Gastrocnemius medialis (tissue), 4 donors: Measurements from ENCODE around the gene DRAM1. TPM values are rescaled to one million over a fixed set of nuclear protein-coding genes. Genes with fewer than 3 reads are reported as not detected.
"Not testable (repeated sequence)": the region's sequence is repeated elsewhere in the genome, so short reads cannot be mapped to it uniquely, and the experiment has no call there.

ENCODE experiments used
- ATAC-seq, 2 donors: fragments of 150-250 bp; one replicate each; pipeline ENCODE4 v1.9.1; 2016
- DNase-seq, 2 donors: peaks; one replicate each; pipeline ENCODE4 v3.0.0-alpha.2; 2019
- H3K27ac ChIP-seq, 4 donors: fragments of 200-600 bp; sonication (generic); 1 replicate in 1 of 4; 2 replicates in 3 of 4; pipeline ENCODE4 v1.5.1; 2016 to 2018; ENCODE audit warnings: mild to moderate bottlenecking in 2 of 4, moderate library complexity in 1 of 4
- H3K27me3 ChIP-seq, 3 donors: fragments of 200-600 bp; sonication (generic) in 2 of 3; 1 replicate in 1 of 3; 2 replicates in 2 of 3; pipeline versions ENCODE4 v1.5.1 to v1.6.0; 2016 to 2019; ENCODE audit warnings: mild to moderate bottlenecking in 1 of 3, moderate library complexity in 1 of 3
- H3K36me3 ChIP-seq, 2 donors: fragments of 200-600 bp; sonication (generic) in 1 of 2; one replicate each; pipeline ENCODE4 v1.5.1; 2017 to 2018
- H3K4me1 ChIP-seq, 2 donors: fragments of 200-600 bp; sonication (generic) in 1 of 2; one replicate each; pipeline ENCODE4 v1.5.1; 2016 to 2017; ENCODE audit warnings: mild to moderate bottlenecking in 2 of 2
- H3K4me3 ChIP-seq, 4 donors: fragments of 200-600 bp; sonication (generic) in 3 of 4; 1 replicate in 1 of 4; 2 replicates in 3 of 4; pipeline ENCODE4 v1.5.1; 2016 to 2019; ENCODE audit warnings: mild to moderate bottlenecking in 2 of 4
- H3K9me3 ChIP-seq, 3 donors: fragments of 200-600 bp; sonication (generic) in 2 of 3; 1 replicate in 1 of 3; 2 replicates in 2 of 3; pipeline ENCODE4 v1.5.1; 2016 to 2019
- POLR2A ChIP-seq, 2 donors: fragments of 450-650 bp; IDR thresholded peaks; one replicate each; pipeline ENCODE4 v1.6.1; 2017; ENCODE audit warnings: antibody characterized with exemption in 2 of 2, mild to moderate bottlenecking in 2 of 2, moderate library complexity in 2 of 2
- in situ Hi-C, 4 donors: fragments of 200-750 bp; cut with MboI; loops; one replicate each; pipeline versions ENCODE4 v1.15.0 to v1.8.0; 2017; ENCODE audit warnings: low sequenced_read_pairs in 4 of 4
- intact Hi-C: fragments of 100-400 bp; cut with DNase I; formaldehyde crosslinking; loops from one replicate; pipeline ENCODE4 v1.15.1; 2023; ENCODE audit warnings: low total_unique reads
- total RNA-seq, 4 donors: library from RNA; depleted of rRNA; stranded (reverse); fragments of >200 nt; gene quantifications; one replicate each; pipeline versions ENCODE4 v1.1.0 to v1.2.3, GENCODE V29; 2016
- TF ChIP-seq, protein P1 (sequence below), 5 experiments: fragments of 450-650 bp in 3 of 5; fragments of 200-600 bp in 2 of 5; sonication (generic) in 2 of 5; IDR thresholded peaks in 4 of 5; conservative IDR thresholded peaks in 1 of 5; 1 replicate in 4 of 5; 2 replicates in 1 of 5; pipeline ENCODE4 v1.5.1; 2016 to 2019; ENCODE audit warnings: antibody characterized with exemption in 5 of 5, mild to moderate bottlenecking in 3 of 5, moderate library complexity in 3 of 5

Gene DRAM1
- total RNA-seq, 4 donors from 2014 or later, result 2.9 to 7.2 (median 4.1) TPM

DNA sequence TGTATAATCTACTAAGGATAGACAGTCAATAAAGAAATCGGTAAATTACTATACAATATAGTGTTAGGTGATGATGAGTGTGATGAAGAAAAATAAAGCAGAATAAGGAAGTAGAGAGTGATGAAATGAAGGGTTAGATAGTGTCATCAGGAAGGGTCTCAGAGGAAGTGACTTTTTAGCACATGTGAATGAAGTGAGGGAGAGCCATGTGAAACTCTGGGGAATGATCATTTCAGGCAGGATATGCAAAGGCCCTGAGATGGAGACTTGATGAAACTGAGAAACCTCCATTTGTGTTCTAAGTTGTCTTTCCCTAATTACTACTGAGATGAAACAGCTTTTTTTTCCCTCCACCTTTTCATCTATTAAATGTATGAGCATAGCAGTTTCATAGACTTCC is 27.2 kb upstream of the DRAM1 start:
- in situ Hi-C loops (no loop called here), intact Hi-C loops (no loop called here)
- Histone ChIP-seq H3K4me1 (no peaks in the 10 kb centered on the region), H3K4me3 (no peak overlapping the region), H3K9me3 (no peaks in the 10 kb centered on the region), H3K27ac (no peak overlapping the region), H3K27me3 (no peaks in the 10 kb centered on the region), H3K36me3 (no peaks in the 10 kb centered on the region)
- TF ChIP-seq, protein P1, sequence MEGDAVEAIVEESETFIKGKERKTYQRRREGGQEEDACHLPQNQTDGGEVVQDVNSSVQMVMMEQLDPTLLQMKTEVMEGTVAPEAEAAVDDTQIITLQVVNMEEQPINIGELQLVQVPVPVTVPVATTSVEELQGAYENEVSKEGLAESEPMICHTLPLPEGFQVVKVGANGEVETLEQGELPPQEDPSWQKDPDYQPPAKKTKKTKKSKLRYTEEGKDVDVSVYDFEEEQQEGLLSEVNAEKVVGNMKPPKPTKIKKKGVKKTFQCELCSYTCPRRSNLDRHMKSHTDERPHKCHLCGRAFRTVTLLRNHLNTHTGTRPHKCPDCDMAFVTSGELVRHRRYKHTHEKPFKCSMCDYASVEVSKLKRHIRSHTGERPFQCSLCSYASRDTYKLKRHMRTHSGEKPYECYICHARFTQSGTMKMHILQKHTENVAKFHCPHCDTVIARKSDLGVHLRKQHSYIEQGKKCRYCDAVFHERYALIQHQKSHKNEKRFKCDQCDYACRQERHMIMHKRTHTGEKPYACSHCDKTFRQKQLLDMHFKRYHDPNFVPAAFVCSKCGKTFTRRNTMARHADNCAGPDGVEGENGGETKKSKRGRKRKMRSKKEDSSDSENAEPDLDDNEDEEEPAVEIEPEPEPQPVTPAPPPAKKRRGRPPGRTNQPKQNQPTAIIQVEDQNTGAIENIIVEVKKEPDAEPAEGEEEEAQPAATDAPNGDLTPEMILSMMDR (IDR thresholded peaks at IDR 0.05 in 4 of 5, conservative IDR thresholded peaks at IDR 0.05 in 1 of 5), result no peak
- no peak for TF ChIP-seq POLR2A (IDR thresholded peaks at IDR 0.05)
- DNase-seq, result no peak
- ATAC-seq, result no peak

GRCh38 chr12:101852998-101853397 is 24.4 kb upstream of the DRAM1 start:
- intact Hi-C loops (no loop called here), in situ Hi-C loops (no loop called here)
- Histone ChIP-seq H3K4me3 (no peak overlapping the region), H3K4me1 (no peaks in the 10 kb centered on the region), H3K9me3 (no peaks in the 10 kb centered on the region), H3K36me3 (no peaks in the 10 kb centered on the region), H3K27ac (no peak overlapping the region), H3K27me3 (no peaks in the 10 kb centered on the region)
- no peak for ATAC-seq
- DNase-seq, result no peak
- TF ChIP-seq, protein P1 (IDR thresholded peaks at IDR 0.05 in 4 of 5, conservative IDR thresholded peaks at IDR 0.05 in 1 of 5), result no peak
- no peak for TF ChIP-seq POLR2A (IDR thresholded peaks at IDR 0.05)

- no peaks in the 10 kb centered on the region for H3K9me3 ChIP-seq
- H3K4me1 ChIP-seq, result no peaks in the 10 kb centered on the region
- TF ChIP-seq, protein P1 (IDR thresholded peaks at IDR 0.05 in 4 of 5, conservative IDR thresholded peaks at IDR 0.05 in 1 of 5), result no peak
- TF ChIP-seq POLR2A (IDR thresholded peaks at IDR 0.05), result no peak
- in situ Hi-C loops (no loop called here), intact Hi-C loops (no loop called here)
- no peaks in the 10 kb centered on the region for H3K36me3 ChIP-seq
- ATAC-seq (no peak), DNase-seq (no peak)
- H3K4me3 ChIP-seq, result no peak overlapping the region
- no peak overlapping the region for H3K27ac ChIP-seq
- no peaks in the 10 kb centered on the region for H3K27me3 ChIP-seq
Observed at GRCh38 chr12:101854747-101855146, 22.6 kb upstream of the DRAM1 start.

GRCh38 chr12:101855364-101855884 is 22.0 kb upstream of the DRAM1 start:
- Histone ChIP-seq H3K4me1 (no peaks in the 10 kb centered on the region), H3K27me3 (no peaks in the 10 kb centered on the region), H3K9me3 (no peaks in the 10 kb centered on the region), H3K27ac (no peak overlapping the region), H3K36me3 (no peaks in the 10 kb centered on the region), H3K4me3 (no peak overlapping the region)
- TF ChIP-seq, protein P1 (IDR thresholded peaks at IDR 0.05 in 4 of 5, conservative IDR thresholded peaks at IDR 0.05 in 1 of 5), result no peak
- no peak for TF ChIP-seq POLR2A (IDR thresholded peaks at IDR 0.05)
- ATAC-seq (no peak), DNase-seq (no peak)
- in situ Hi-C loops (no loop called here), intact Hi-C loops (no loop called here)

GRCh38 chr12:101855976-101856375 is 21.4 kb upstream of the DRAM1 start:
- Histone ChIP-seq H3K9me3 (no peaks in the 10 kb centered on the region), H3K4me3 (no peak overlapping the region), H3K36me3 (no peaks in the 10 kb centered on the region), H3K27ac (no peak overlapping the region), H3K27me3 (no peaks in the 10 kb centered on the region), H3K4me1 (no peaks in the 10 kb centered on the region)
- TF ChIP-seq, protein P1 (IDR thresholded peaks at IDR 0.05 in 4 of 5, conservative IDR thresholded peaks at IDR 0.05 in 1 of 5), result no peak
- TF ChIP-seq POLR2A (IDR thresholded peaks at IDR 0.05), result no peak
- in situ Hi-C loops (no loop called here), intact Hi-C loops (no loop called here)
- ATAC-seq (no peak), DNase-seq (no peak)

- H3K27ac ChIP-seq, DNase-seq, H3K4me3 ChIP-seq, ATAC-seq, in situ Hi-C loops, H3K4me1 ChIP-seq, H3K9me3 ChIP-seq, H3K36me3 ChIP-seq, H3K27me3 ChIP-seq, intact Hi-C loops: not testable (repeated sequence)
Observed at GRCh38 chr12:101856614-101857013, 20.8 kb upstream of the DRAM1 start.
